ENCODE data around the gene PPP4C. TPM values are rescaled to one million over a fixed set of nuclear protein-coding genes. Genes with fewer than 3 reads are reported as not detected.

Gene PPP4C
- total RNA-seq, 1 experiment from 2014 or later: 93.2 TPM

GRCh38 chr16:30065943-30066760, 9.6 kb upstream of the PPP4C start:
- DNase-seq (ENCODE audit: unreplicated experiment): peak; percentile 62
- ChIA-PET POLR2A (interaction anchor here (0.7 to 6.7 kb wide), 37 partner anchors 9 to 1462 kb away, joined by 3 to 173 read pairs (median 5); partner anchors contain the start of genes CORO1A, FBRS, HIRIP3 and KIF22), CTCF (interaction anchor here (0.7 to 2.3 kb wide), 3 partner anchors 11 to 73 kb away, joined by 3 to 9 read pairs (median 6); no protein-coding TSS in a partner anchor)
- H3K27ac Mint-ChIP-seq (ENCODE audit: low read depth, unreplicated experiment): peak overlapping the region; percentile 95
- no peak for TF ChIP-seq CTCF (IDR thresholded peaks at IDR 0.05; ENCODE audit: unreplicated experiment)
- H3K9me3 Mint-ChIP-seq (ENCODE audit: unreplicated experiment): no peaks in the 10 kb centered on the region
- peaks cover 19% of the 10 kb centered on the region for H3K4me1 Mint-ChIP-seq (ENCODE audit: insufficient read depth, unreplicated experiment)
- H3K4me3 Mint-ChIP-seq (ENCODE audit: unreplicated experiment): peak overlapping the region; percentile 97
- H3K36me3 Mint-ChIP-seq (ENCODE audit: insufficient read depth, unreplicated experiment): peaks cover 51% of the 10 kb centered on the region
- H3K27me3 Mint-ChIP-seq (ENCODE audit: insufficient read depth, unreplicated experiment): no peaks in the 10 kb centered on the region
- TSS peak; percentile 45 for BruUV-seq (replicated peaks)
- intact Hi-C loops (cut with micrococcal nuclease): loop anchor here (1.0 kb wide), 2 partner anchors 10 to 13 kb away; a partner anchor contains a TSS

GRCh38 chr16:30066761-30067583, 8.8 kb upstream of the PPP4C start:
- Mint-ChIP-seq H3K27me3 (ENCODE audit: insufficient read depth, unreplicated experiment) (no peaks in the 10 kb centered on the region), H3K36me3 (ENCODE audit: insufficient read depth, unreplicated experiment) (peaks cover 58% of the 10 kb centered on the region), H3K4me1 (ENCODE audit: insufficient read depth, unreplicated experiment) (peaks cover 19% of the 10 kb centered on the region), H3K9me3 (ENCODE audit: unreplicated experiment) (no peaks in the 10 kb centered on the region), H3K4me3 (ENCODE audit: unreplicated experiment) (peak overlapping the region; percentile 97), H3K27ac (ENCODE audit: low read depth, unreplicated experiment) (peak overlapping the region; percentile 95)
- intact Hi-C loops (cut with micrococcal nuclease): loop anchor here (1.0 kb wide), 1 partner anchor 9 kb away; no protein-coding TSS in a partner anchor
- POLR2A ChIA-PET: interaction anchor here (0.5 to 6.7 kb wide), 21 partner anchors 9 to 680 kb away, joined by 3 to 173 read pairs (median 5); partner anchors contain the start of genes MAPK3, MVP, PPP4C and TBC1D10B
- no peak for TF ChIP-seq CTCF (IDR thresholded peaks at IDR 0.05; ENCODE audit: unreplicated experiment)
- BruUV-seq (replicated peaks): no TSS peak
- CTCF ChIA-PET: interaction anchor here (0.7 to 2.3 kb wide), 4 partner anchors 11 to 72 kb away, joined by 3 to 9 read pairs (median 6); no protein-coding TSS in a partner anchor
- peak; percentile 21 for DNase-seq (ENCODE audit: unreplicated experiment)

- no peak for TF ChIP-seq CTCF (IDR thresholded peaks at IDR 0.05; ENCODE audit: unreplicated experiment)
- H3K36me3 Mint-ChIP-seq (ENCODE audit: insufficient read depth, unreplicated experiment): peaks cover 64% of the 10 kb centered on the region
- H3K9me3 Mint-ChIP-seq (ENCODE audit: unreplicated experiment): no peaks in the 10 kb centered on the region
- no TSS peak for BruUV-seq (replicated peaks)
- DNase-seq (ENCODE audit: unreplicated experiment): no peak
- ChIA-PET CTCF (interaction anchor here (0.7 to 2.3 kb wide), 3 partner anchors 12 to 59 kb away, joined by 5 to 9 read pairs (median 6); no protein-coding TSS in a partner anchor), POLR2A (interaction anchor here (0.5 to 6.7 kb wide), 17 partner anchors 8 to 674 kb away, joined by 3 to 173 read pairs (median 4); partner anchors contain the start of genes MAPK3, MVP, PPP4C and TBC1D10B)
- intact Hi-C loops (cut with micrococcal nuclease): no loop called here
- H3K4me3 Mint-ChIP-seq (ENCODE audit: unreplicated experiment): peak overlapping the region; percentile 97
- peaks cover 19% of the 10 kb centered on the region for H3K4me1 Mint-ChIP-seq (ENCODE audit: insufficient read depth, unreplicated experiment)
- peak overlapping the region; percentile 95 for H3K27ac Mint-ChIP-seq (ENCODE audit: low read depth, unreplicated experiment)
- H3K27me3 Mint-ChIP-seq (ENCODE audit: insufficient read depth, unreplicated experiment): no peaks in the 10 kb centered on the region
Measured at GRCh38 chr16:30067584-30067916, 8.2 kb upstream of the PPP4C start.

Measured in MCF 10A (cell line).